EH (cell line): ENCODE measurements around the gene TSR1.

Source experiments
- DNase-seq: peaks from one replicate; pipeline ENCODE4 v3.0.0-alpha.2; 2015; ENCODE audit warnings: low read depth

The TSR1 gene

GRCh38 chr17:2279707-2280106, 56.5 kb downstream of the TSR1 start:
- DNase-seq: no peak

GRCh38 chr17:2277429-2278170, 58.7 kb downstream of the TSR1 start:
- no peak for DNase-seq

GRCh38 chr17:2275722-2276121, 60.5 kb downstream of the TSR1 start:
- no peak for DNase-seq

- DNase-seq: no peak
Observed at GRCh38 chr17:2274414-2274813, 61.8 kb downstream of the TSR1 start.
